Epithelial cell of proximal tubule (primary cell): ENCODE results near the gene SGSH. TPM values are rescaled to one million over a fixed set of nuclear protein-coding genes. Genes with fewer than 3 reads are reported as not detected.

Experiments used
- DNase-seq: peaks from one replicate; pipeline ENCODE4 v3.0.0-alpha.2; 2011; ENCODE audit warnings: low read depth
- H3K4me3 ChIP-seq: 2 replicates; pipeline ENCODE4 v1.5.1; 2011; ENCODE audit warnings: low read depth, mild to moderate bottlenecking, low read length
- total RNA-seq: library from RNA; depleted of rRNA; stranded (reverse); fragments of >200 nt; gene quantifications from 2 replicates; pipeline ENCODE4 v1.2.3, GENCODE V29; 2015
- TF ChIP-seq, protein P1 (sequence below): conservative IDR thresholded peaks from 2 replicates; pipeline ENCODE4 v1.5.1; 2012; ENCODE audit warnings: low read depth, mild to moderate bottlenecking, low read length

SGSH gene
- total RNA-seq, 1 donor from 2014 or later: 24.2 TPM

DNA sequence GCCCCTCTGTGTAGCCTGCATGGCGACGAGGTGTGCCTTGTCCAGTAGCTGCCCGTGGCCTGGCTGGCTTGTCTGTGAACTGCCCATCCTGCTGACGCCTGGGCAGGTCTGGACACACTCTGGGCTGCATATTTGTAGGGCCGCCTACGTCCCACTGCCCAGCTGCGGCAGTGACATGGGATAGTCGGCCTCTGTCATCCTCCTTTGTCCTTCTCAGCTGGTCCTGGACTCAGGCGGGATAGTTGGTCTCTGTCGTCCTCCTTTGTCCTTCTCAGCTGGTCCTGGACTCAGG is 35.8 kb downstream of the SGSH start:
- TF ChIP-seq, protein P1, sequence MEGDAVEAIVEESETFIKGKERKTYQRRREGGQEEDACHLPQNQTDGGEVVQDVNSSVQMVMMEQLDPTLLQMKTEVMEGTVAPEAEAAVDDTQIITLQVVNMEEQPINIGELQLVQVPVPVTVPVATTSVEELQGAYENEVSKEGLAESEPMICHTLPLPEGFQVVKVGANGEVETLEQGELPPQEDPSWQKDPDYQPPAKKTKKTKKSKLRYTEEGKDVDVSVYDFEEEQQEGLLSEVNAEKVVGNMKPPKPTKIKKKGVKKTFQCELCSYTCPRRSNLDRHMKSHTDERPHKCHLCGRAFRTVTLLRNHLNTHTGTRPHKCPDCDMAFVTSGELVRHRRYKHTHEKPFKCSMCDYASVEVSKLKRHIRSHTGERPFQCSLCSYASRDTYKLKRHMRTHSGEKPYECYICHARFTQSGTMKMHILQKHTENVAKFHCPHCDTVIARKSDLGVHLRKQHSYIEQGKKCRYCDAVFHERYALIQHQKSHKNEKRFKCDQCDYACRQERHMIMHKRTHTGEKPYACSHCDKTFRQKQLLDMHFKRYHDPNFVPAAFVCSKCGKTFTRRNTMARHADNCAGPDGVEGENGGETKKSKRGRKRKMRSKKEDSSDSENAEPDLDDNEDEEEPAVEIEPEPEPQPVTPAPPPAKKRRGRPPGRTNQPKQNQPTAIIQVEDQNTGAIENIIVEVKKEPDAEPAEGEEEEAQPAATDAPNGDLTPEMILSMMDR: no peak
- DNase-seq: no peak
- no peak overlapping the region for H3K4me3 ChIP-seq

DNA sequence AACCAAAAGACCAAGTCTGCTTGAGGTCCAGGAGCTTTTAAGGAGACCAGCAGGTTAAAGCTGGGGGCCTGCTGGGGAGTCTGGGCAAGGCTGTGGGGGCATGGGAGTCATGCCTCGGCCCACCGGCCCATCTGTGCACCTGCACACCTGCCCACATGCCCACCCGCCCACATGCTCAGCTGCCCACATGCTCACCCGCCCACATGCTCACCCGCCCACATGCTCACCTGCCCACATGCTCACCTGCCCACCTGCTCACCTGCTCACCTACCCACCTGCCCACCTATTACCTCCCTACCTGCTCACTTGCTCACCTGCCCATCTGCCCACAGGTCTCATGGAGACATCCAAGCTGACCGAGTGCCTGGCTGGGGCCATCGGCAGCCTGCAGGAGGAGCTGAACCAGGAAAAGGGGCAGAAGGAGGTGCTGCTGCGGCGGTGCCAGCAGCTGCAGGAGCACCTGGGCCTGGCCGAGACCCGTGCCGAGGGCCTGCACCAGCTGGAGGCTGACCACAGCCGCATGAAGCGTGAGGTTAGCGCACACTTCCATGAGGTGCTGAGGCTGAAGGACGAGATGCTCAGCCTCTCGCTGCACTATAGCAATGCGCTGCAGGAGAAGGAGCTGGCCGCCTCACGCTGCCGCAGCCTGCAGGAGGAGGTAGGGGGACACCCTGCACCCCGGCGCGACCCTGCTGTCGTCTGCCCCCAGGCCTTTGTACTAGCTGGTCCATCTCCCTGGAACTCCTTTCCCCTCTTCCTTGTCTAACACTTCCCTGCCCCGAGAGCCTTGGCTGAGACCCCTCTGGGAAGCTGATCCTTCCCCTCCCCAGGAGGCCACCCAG is 36.3 kb downstream of the SGSH start:
- TF ChIP-seq, protein P1: no peak
- no peak for DNase-seq
- no peak overlapping the region for H3K4me3 ChIP-seq

DNA sequence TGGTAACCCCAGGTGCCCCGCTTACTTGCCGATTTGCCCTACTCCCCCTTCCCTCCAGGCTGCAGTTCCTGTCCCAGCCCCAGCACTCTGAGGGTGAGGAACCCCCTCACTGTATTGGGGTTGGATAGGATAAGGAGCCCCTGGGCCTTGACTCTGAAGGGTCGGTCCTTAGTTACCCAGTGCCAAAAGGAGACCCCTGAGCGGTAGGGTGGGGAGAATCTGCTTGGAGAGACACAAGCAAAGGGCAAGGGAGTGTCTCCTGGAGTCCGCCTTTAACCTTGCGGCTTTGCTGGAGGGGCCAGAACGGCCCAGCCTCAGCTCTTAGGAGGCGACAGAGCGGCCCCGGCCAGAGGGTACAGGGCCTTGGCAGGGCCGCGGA is 37.3 kb downstream of the SGSH start:
- DNase-seq: no peak
- TF ChIP-seq, protein P1: no peak
- no peak overlapping the region for H3K4me3 ChIP-seq

DNA sequence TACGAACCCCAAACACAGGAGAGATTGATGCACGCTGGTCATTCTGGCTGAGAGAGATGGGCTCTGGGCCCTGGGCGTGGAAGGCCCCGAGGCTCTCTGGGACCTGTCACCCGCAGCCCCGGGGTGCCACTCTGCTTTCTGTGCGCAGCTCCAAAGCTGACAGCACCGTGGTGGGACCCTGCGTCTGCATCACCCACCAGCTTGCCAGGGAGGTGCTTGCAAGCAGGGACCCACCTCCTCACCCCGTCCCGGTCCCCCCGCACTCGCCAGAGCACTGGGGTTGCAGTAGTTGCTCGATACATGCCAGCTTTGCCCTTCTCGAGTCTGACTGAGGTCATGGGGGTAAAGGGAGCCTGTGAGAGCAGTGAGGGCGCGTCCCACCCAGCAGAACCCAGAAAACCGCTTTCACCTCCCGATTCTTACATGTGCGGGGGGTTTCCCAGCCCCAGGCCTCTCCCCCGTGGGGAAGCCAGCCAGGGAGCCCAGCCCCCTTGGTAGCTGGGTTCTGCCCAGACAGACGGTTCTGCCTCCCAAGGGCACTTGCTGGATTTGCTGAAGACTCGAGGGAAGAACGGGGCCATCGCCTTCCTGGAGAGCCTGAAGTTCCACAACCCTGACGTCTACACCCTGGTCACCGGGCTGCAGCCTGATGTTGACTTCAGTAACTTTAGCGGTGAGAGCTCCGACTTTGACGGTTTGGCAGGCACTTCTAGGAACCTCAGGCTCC is 37.9 kb downstream of the SGSH start:
- no peak overlapping the region for H3K4me3 ChIP-seq
- DNase-seq: no peak
- TF ChIP-seq, protein P1: no peak

DNA sequence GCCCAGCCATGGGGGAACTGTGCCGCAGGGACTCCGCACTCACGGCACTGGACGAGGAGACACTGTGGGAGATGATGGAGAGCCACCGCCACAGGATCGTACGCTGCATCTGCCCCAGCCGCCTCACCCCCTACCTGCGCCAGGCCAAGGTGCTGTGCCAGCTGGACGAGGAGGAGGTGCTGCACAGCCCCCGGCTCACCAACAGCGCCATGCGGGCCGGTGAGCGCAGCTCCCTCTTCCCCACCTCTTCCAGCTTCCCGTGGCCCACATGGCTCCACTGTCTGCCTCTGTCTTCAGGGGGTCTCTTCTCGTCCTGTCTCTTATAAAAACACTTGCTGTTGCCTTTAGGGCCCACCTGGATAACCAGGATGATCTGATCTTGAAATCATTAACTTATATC is 38.7 kb downstream of the SGSH start:
- H3K4me3 ChIP-seq: no peak overlapping the region
- TF ChIP-seq, protein P1: no peak
- DNase-seq: no peak

- TF ChIP-seq, protein P1: no peak
- DNase-seq: no peak
- no peak overlapping the region for H3K4me3 ChIP-seq
Observed at GRCh38 chr17:80180192-80180591, 39.9 kb downstream of the SGSH start.
